Measurements from ENCODE around the gene ZFAND2B.

GRCh38 chr2:219230059-219230540 is 23.5 kb downstream of the ZFAND2B start:
- TF ChIP-seq CTCF (optimal IDR thresholded peaks at IDR 0.05 in 1 of 3, IDR thresholded peaks at IDR 0.05 in 1 of 3, conservative IDR thresholded peaks at IDR 0.05 in 1 of 3; ENCODE audit: extremely low read depth in 1 of 3, insufficient read depth in 2 of 3, low read length in 3 of 3) (no peak), EZH2 (IDR thresholded peaks at IDR 0.05; ENCODE audit: low read length) (no peak)
